Measurements from ENCODE around the gene ANGPTL2.

DNA sequence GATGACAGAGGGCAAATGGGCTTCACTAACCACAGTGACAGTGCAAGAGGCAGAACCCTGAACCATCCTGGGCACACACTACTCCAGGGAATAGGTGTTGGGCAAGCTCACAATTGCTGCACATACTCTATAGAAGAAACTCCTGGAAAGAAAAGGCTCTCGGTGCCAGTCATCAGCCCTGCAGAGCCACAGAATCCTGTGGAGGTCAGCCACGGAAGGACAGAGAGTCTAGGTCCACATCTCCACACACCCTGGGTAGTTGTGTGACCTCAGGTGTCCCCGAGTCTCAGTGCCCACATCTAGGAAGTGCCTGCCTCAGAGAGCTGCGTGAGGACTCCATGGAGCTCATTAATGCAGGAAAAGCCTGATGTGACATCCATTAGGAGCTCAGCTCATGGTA is 16.0 kb upstream of the ANGPTL2 start:
- TF ChIP-seq, protein P1, sequence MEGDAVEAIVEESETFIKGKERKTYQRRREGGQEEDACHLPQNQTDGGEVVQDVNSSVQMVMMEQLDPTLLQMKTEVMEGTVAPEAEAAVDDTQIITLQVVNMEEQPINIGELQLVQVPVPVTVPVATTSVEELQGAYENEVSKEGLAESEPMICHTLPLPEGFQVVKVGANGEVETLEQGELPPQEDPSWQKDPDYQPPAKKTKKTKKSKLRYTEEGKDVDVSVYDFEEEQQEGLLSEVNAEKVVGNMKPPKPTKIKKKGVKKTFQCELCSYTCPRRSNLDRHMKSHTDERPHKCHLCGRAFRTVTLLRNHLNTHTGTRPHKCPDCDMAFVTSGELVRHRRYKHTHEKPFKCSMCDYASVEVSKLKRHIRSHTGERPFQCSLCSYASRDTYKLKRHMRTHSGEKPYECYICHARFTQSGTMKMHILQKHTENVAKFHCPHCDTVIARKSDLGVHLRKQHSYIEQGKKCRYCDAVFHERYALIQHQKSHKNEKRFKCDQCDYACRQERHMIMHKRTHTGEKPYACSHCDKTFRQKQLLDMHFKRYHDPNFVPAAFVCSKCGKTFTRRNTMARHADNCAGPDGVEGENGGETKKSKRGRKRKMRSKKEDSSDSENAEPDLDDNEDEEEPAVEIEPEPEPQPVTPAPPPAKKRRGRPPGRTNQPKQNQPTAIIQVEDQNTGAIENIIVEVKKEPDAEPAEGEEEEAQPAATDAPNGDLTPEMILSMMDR (IDR thresholded peaks at IDR 0.05; ENCODE audit: low read depth, low read length) = no peak
- no peak for TF ChIP-seq POLR2A (IDR thresholded peaks at IDR 0.05; ENCODE audit: extremely low read depth, insufficient read length)
- TF ChIP-seq, protein P2, sequence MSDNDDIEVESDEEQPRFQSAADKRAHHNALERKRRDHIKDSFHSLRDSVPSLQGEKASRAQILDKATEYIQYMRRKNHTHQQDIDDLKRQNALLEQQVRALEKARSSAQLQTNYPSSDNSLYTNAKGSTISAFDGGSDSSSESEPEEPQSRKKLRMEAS (IDR thresholded peaks at IDR 0.05; ENCODE audit: low read depth, low read length) = no peak

Data from NB4 (cell line).